Loucy (cell line): Measurements from ENCODE around the gene DHX40.
"Not testable (repeated sequence)": the region's sequence is repeated elsewhere in the genome, so short reads cannot be mapped to it uniquely, and the experiment has no call there.

Source experiments
- H2AFZ ChIP-seq: fragments of 200-600 bp; sonication (generic); 2 replicates; pipeline ENCODE4 v1.6.0; 2016; ENCODE audit warnings: antibody characterized with exemption, mild to moderate bottlenecking, low read length, moderate library complexity
- H3F3A ChIP-seq: fragments of 200-600 bp; 2 replicates; pipeline ENCODE4 v1.6.0; 2016; ENCODE audit warnings: antibody characterized with exemption, low read depth, mild to moderate bottlenecking
- H3K27me3 ChIP-seq: fragments of 200-600 bp; sonication (generic); 2 replicates; pipeline ENCODE4 v1.6.1; 2014; ENCODE audit warnings: low read length, mild to moderate bottlenecking; ENCODE audit not compliant: insufficient read depth, poor library complexity, severe bottlenecking
- H3K36me3 ChIP-seq: fragments of 200-600 bp; sonication (generic); 2 replicates; pipeline ENCODE4 v1.6.1; 2016; ENCODE audit warnings: low read length; ENCODE audit not compliant: insufficient read depth
- H3K4me1 ChIP-seq: fragments of 200-600 bp; sonication (generic); 2 replicates; pipeline ENCODE4 v1.5.1; 2014; ENCODE audit warnings: low read length, mild to moderate bottlenecking; ENCODE audit not compliant: insufficient read depth, poor library complexity, severe bottlenecking
- H3K4me2 ChIP-seq: fragments of 200-600 bp; sonication (generic); 2 replicates; pipeline ENCODE4 v1.6.0; 2014; ENCODE audit warnings: antibody characterized with exemption, low read length, low read depth, mild to moderate bottlenecking; ENCODE audit not compliant: poor library complexity, severe bottlenecking
- H3K4me3 ChIP-seq: fragments of 200-600 bp; sonication (generic); 2 replicates; pipeline ENCODE4 v1.5.1; 2014; ENCODE audit warnings: low read length, mild to moderate bottlenecking, mixed read lengths; ENCODE audit not compliant: poor library complexity, severe bottlenecking
- H3K79me2 ChIP-seq: fragments of 200-600 bp; sonication (generic); 2 replicates; pipeline ENCODE4 v1.6.1; 2014; ENCODE audit warnings: low read length; ENCODE audit not compliant: insufficient read depth
- H3K9ac ChIP-seq: fragments of 200-600 bp; sonication (generic); 2 replicates; pipeline ENCODE4 v1.6.0; 2014; ENCODE audit warnings: mild to moderate bottlenecking, low read depth, low read length, moderate library complexity; ENCODE audit not compliant: poor library complexity, severe bottlenecking
- H3K9me2 ChIP-seq: fragments of 200-600 bp; sonication (generic); replicated peaks from 2 replicates; pipeline ENCODE4 v1.6.1; 2016; ENCODE audit warnings: low read depth, low read length, mixed read lengths
- H3K9me3 ChIP-seq: fragments of 200-600 bp; sonication (generic); 2 replicates; pipeline ENCODE4 v1.6.1; 2014; ENCODE audit warnings: mild to moderate bottlenecking, antibody characterized with exemption, low read length, low read depth; ENCODE audit not compliant: insufficient read depth
- H4K20me1 ChIP-seq: fragments of 200-600 bp; sonication (generic); 2 replicates; pipeline ENCODE4 v1.6.0; 2014; ENCODE audit warnings: antibody characterized with exemption, low read length, mild to moderate bottlenecking; ENCODE audit not compliant: insufficient read depth, poor library complexity, severe bottlenecking
- EZH2phosphoT487 ChIP-seq: fragments of 200-600 bp; IDR thresholded peaks from 2 replicates; pipeline ENCODE4 v1.6.1; 2018; ENCODE audit warnings: antibody characterized with exemption, mild to moderate bottlenecking, moderate library complexity, borderline replicate concordance
- TF ChIP-seq, protein P1 (sequence below): fragments of 200-600 bp; sonication (generic); conservative IDR thresholded peaks from 2 replicates; pipeline ENCODE4 v1.5.1; 2014; ENCODE audit warnings: mild to moderate bottlenecking, antibody characterized with exemption, low read length

DHX40 gene

DNA sequence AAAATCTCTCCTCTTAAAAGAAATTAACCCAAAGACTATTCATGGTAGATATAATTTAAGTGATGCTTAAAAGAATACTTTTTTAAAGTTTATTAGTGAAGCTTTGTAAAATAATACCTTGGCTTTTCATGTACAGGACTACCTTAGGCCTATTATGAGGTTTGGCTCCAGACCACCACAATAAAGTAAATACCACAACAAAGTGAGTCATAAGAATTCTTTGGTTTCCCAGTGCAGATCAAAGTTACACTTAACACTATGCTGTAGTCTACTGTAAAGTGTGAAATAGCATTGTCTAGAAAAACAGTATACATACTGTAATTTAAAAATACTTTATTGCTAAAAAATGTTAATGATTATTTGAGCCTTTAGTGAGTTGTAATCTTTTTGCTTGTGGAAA, 85.9 kb downstream of the DHX40 start:
- no peak overlapping the region for H3K9ac ChIP-seq
- peaks cover 15% of the 10 kb centered on the region; the same call in 1 of the 2 replicates for H3K79me2 ChIP-seq
- peaks cover 5% of the 10 kb centered on the region for H3K4me1 ChIP-seq
- H2AFZ ChIP-seq, result no peak overlapping the region
- H3K9me3 ChIP-seq, result peaks cover 8% of the 10 kb centered on the region; the same call in 1 of the 2 replicates
- H3F3A ChIP-seq, result no peaks in the 10 kb centered on the region; the same call in 1 of the 2 replicates
- no peak overlapping the region for H3K4me2 ChIP-seq
- H3K9me2 ChIP-seq, result no peaks in the 10 kb centered on the region
- H3K4me3 ChIP-seq, result no peak overlapping the region
- TF ChIP-seq, protein P1, sequence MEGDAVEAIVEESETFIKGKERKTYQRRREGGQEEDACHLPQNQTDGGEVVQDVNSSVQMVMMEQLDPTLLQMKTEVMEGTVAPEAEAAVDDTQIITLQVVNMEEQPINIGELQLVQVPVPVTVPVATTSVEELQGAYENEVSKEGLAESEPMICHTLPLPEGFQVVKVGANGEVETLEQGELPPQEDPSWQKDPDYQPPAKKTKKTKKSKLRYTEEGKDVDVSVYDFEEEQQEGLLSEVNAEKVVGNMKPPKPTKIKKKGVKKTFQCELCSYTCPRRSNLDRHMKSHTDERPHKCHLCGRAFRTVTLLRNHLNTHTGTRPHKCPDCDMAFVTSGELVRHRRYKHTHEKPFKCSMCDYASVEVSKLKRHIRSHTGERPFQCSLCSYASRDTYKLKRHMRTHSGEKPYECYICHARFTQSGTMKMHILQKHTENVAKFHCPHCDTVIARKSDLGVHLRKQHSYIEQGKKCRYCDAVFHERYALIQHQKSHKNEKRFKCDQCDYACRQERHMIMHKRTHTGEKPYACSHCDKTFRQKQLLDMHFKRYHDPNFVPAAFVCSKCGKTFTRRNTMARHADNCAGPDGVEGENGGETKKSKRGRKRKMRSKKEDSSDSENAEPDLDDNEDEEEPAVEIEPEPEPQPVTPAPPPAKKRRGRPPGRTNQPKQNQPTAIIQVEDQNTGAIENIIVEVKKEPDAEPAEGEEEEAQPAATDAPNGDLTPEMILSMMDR, result no peak
- no peak for TF ChIP-seq EZH2phosphoT487
- H4K20me1 ChIP-seq, result peaks cover 57% of the 10 kb centered on the region
- peaks cover 94% of the 10 kb centered on the region for H3K36me3 ChIP-seq
- H3K27me3 ChIP-seq, result no peaks in the 10 kb centered on the region

DNA sequence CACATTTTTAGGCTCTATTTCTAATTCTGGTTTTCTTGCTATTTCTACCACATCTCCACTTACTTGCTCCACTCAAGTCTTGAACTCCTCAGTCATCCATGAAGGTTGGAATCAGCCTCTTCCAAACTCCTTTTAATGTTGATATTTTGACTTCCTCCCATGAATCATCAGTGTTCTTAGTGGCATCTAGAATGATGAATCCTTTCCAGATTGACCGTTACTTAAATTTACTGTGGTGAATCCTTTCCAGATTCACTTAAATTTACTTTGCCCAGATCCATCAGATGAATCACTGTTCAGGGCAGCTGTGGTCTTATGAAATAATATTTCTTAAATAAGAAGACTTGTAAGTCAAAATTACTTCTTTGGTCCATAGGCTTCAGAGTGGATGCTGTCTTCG, 86.7 kb downstream of the DHX40 start:
- Histone ChIP-seq H3K4me3 (no peak overlapping the region), H4K20me1 (peaks cover 51% of the 10 kb centered on the region), H3K4me2 (no peak overlapping the region), H3K9me3 (peaks cover 8% of the 10 kb centered on the region; the same call in 1 of the 2 replicates), H3K9ac (no peak overlapping the region), H3F3A (no peaks in the 10 kb centered on the region; the same call in 1 of the 2 replicates), H3K27me3 (no peaks in the 10 kb centered on the region), H3K9me2 (no peaks in the 10 kb centered on the region), H2AFZ (no peak overlapping the region), H3K4me1 (peaks cover 5% of the 10 kb centered on the region), H3K36me3 (peaks cover 92% of the 10 kb centered on the region), H3K79me2 (peaks cover 15% of the 10 kb centered on the region; the same call in 1 of the 2 replicates)
- TF ChIP-seq EZH2phosphoT487, result no peak
- TF ChIP-seq, protein P1, result no peak

DNA sequence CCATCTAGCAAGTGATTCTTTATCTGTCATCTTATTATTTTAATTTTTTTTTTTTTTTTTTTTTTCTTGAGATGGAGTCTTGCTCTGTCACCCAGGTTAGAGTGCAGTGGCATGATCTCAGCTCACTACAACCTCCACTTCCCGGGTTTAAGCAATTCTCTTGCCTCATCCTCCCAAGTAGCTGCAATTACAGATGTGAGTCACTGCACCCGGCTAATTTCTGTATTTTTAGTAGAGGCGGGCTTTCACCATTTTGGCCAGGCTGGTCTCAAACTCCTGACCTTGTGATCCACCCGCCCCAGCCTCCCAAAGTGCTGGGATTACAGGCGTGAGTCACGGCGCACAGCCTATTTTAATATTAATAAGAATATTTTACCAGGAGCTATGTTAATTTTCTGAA, 91.2 kb downstream of the DHX40 start:
- H3K36me3 ChIP-seq, result peaks cover 86% of the 10 kb centered on the region
- not testable (repeated sequence) for H3K27me3 ChIP-seq, H3K4me1 ChIP-seq, H3K9me3 ChIP-seq, H3K9me2 ChIP-seq, H2AFZ ChIP-seq, H3K4me2 ChIP-seq, H4K20me1 ChIP-seq, H3K4me3 ChIP-seq, H3K9ac ChIP-seq, H3K79me2 ChIP-seq, H3F3A ChIP-seq
